ENCODE measurements around the gene RIPK1. TPM values are rescaled to one million over a fixed set of nuclear protein-coding genes. Genes with fewer than 3 reads are reported as not detected.

Gene RIPK1
- total and polyA plus RNA-seq, 10 of the 15 experiments (the other 5 are each of a cell fraction or from before 2014, with no cell fraction given), result 1.6 to 11.2 (median 6.3) TPM

GRCh38 chr6:3026791-3027626, 41.3 kb upstream of the RIPK1 start (continued):
- TF ChIP-seq RELB (IDR thresholded peaks at IDR 0.05; ENCODE audit: low read depth) (0 out of 2 replicates have a peak, but pooled peaks have one; percentile 39), GABPA (IDR thresholded peaks at IDR 0.05; ENCODE audit: low read depth) (peak; percentile 51; the same call in 1 of the 2 replicates), JUNB (IDR thresholded peaks at IDR 0.05) (peak; percentile 15; the same call in 1 of the 2 replicates), BHLHE40 (IDR thresholded peaks at IDR 0.05; ENCODE audit: borderline replicate concordance in 1 of 2, low read depth in 2 of 2, low read length in 1 of 2) (peak; percentile 58 to 66; a peak in 3 of 4 replicates), PML (IDR thresholded peaks at IDR 0.05; ENCODE audit: low read length) (no peak), RCOR1 (conservative IDR thresholded peaks at IDR 0.05; ENCODE audit: low read depth, low read length) (peak; percentile 90; the same call in 1 of the 2 replicates), SMAD5 (IDR thresholded peaks at IDR 0.05; ENCODE audit: low read depth) (no peak), ZBTB40 (IDR thresholded peaks at IDR 0.05; ENCODE audit: borderline replicate concordance) (no peak), RBBP5 (conservative IDR thresholded peaks at IDR 0.05) (no peak), CREM (IDR thresholded peaks at IDR 0.05; ENCODE audit: low read depth) (peak; percentile 83), SMAD1 (IDR thresholded peaks at IDR 0.05; ENCODE audit: low read depth, partially characterized antibody) (no peak), ATF7 (IDR thresholded peaks at IDR 0.05; ENCODE audit: low read depth) (peak; percentile 61), TCF3 (IDR thresholded peaks at IDR 0.05; ENCODE audit: borderline replicate concordance, insufficient read depth, low read depth, low read length) (0 out of 2 replicates have a peak, but pooled peaks have one; percentile 47), STAT3 (IDR thresholded peaks at IDR 0.05; ENCODE audit: low read depth, low read length) (no peak), NR2F1 (conservative IDR thresholded peaks at IDR 0.05) (peak; percentile 84), NFIC (IDR thresholded peaks at IDR 0.05; ENCODE audit: low read depth, low read length) (peak; percentile 86), MAX (IDR thresholded peaks at IDR 0.05; ENCODE audit: low read depth, low read length) (no peak), EP300 (IDR thresholded peaks at IDR 0.05; ENCODE audit: borderline replicate concordance in 1 of 2, control insufficient read depth in 1 of 2, low read depth in 2 of 2, low read length in 2 of 2) (peak; percentile 67 to 75; a peak in 3 of 4 replicates), CBFB (IDR thresholded peaks at IDR 0.05; ENCODE audit: low read depth) (peak; percentile 74), ZSCAN29 (IDR thresholded peaks at IDR 0.05) (no peak), BACH1 (IDR thresholded peaks at IDR 0.05; ENCODE audit: borderline replicate concordance) (no peak), TCF7 (IDR thresholded peaks at IDR 0.05; ENCODE audit: borderline replicate concordance) (no peak), USF1 (IDR thresholded peaks at IDR 0.05; ENCODE audit: borderline replicate concordance, extremely low read length, insufficient read depth, low read depth, low read length) (no peak), ZNF217 (IDR thresholded peaks at IDR 0.05) (peak; percentile 81; the same call in 1 of the 2 replicates)

Data from GM12878 (cell line).